ENCODE results near the gene TBCK.
A peak's percentile ranks its signal among the peaks of the same experiment; 100 is the strongest.

Gene TBCK

GRCh38 chr4:106033469-106033868 lies 282.5 kb downstream of the TBCK start:
- H3K36me3 ChIP-seq (ENCODE audit: insufficient read depth, low read length): no peaks in the 10 kb centered on the region
- no peak overlapping the region for H3K27ac ChIP-seq
- H3K9ac ChIP-seq (ENCODE audit: insufficient read length): no peak overlapping the region
- H3K9me3 ChIP-seq (ENCODE audit: low read depth, low read length): no peaks in the 10 kb centered on the region
- TF ChIP-seq EZH2 (IDR thresholded peaks at IDR 0.05): no peak
- TF ChIP-seq POLR2AphosphoS5 (IDR thresholded peaks at IDR 0.05; ENCODE audit: borderline replicate concordance, low read depth, low read length): no peak
- no peak for TF ChIP-seq FOXP2 (optimal IDR thresholded peaks at IDR 0.05; ENCODE audit: control extremely low read depth, extremely low read length, insufficient read depth)
- no peak for DNase-seq (ENCODE audit: low read depth, low spot score)
- peak overlapping the region; percentile 60; the same call in 1 of the 2 replicates for H3K4me3 ChIP-seq

DNA sequence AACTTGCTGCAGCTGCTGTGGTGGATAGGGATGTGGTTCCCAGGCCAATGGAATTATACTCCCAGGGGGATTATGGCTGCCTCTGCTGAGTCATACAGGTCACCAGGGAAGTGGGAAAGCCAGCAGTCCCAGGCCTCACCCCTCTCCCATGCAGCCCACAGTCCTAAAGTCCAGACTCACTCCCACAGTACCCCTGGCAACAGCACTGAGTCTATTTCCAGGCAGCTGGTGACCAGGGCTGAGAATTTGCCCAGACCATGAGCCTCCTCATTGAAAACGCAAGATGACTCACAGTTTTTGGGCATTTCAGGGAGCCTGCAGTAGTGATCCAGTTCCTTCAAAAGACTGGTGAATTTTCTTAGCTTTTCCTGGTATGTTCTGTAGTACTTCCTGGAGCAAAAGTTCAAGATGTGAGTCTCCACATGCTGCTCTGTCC lies 283.1 kb downstream of the TBCK start:
- no peak overlapping the region for H3K9ac ChIP-seq (ENCODE audit: insufficient read length)
- H3K9me3 ChIP-seq (ENCODE audit: low read depth, low read length): no peaks in the 10 kb centered on the region
- H3K27ac ChIP-seq: no peak overlapping the region
- H3K4me3 ChIP-seq: no peak overlapping the region
- H3K36me3 ChIP-seq (ENCODE audit: insufficient read depth, low read length): no peaks in the 10 kb centered on the region
- no peak for DNase-seq (ENCODE audit: low read depth, low spot score)
- TF ChIP-seq EZH2 (IDR thresholded peaks at IDR 0.05) (no peak), FOXP2 (optimal IDR thresholded peaks at IDR 0.05; ENCODE audit: control extremely low read depth, extremely low read length, insufficient read depth) (no peak), POLR2AphosphoS5 (IDR thresholded peaks at IDR 0.05; ENCODE audit: borderline replicate concordance, low read depth, low read length) (no peak)

GRCh38 chr4:106022454-106022853 lies 293.6 kb downstream of the TBCK start:
- Histone ChIP-seq H3K9me3 (ENCODE audit: low read depth, low read length) (no peaks in the 10 kb centered on the region), H3K36me3 (ENCODE audit: insufficient read depth, low read length) (no peaks in the 10 kb centered on the region), H3K27ac (no peak overlapping the region), H3K4me3 (no peak overlapping the region), H3K9ac (ENCODE audit: insufficient read length) (no peak overlapping the region)
- TF ChIP-seq POLR2AphosphoS5 (IDR thresholded peaks at IDR 0.05; ENCODE audit: borderline replicate concordance, low read depth, low read length) (no peak), FOXP2 (optimal IDR thresholded peaks at IDR 0.05; ENCODE audit: control extremely low read depth, extremely low read length, insufficient read depth) (no peak), EZH2 (IDR thresholded peaks at IDR 0.05) (no peak)
- no peak for DNase-seq (ENCODE audit: low read depth, low spot score)

GRCh38 chr4:106021737-106022410 lies 294.1 kb downstream of the TBCK start:
- no peak overlapping the region for H3K9ac ChIP-seq (ENCODE audit: insufficient read length)
- H3K4me3 ChIP-seq: no peak overlapping the region
- no peak for DNase-seq (ENCODE audit: low read depth, low spot score)
- no peaks in the 10 kb centered on the region for H3K36me3 ChIP-seq (ENCODE audit: insufficient read depth, low read length)
- TF ChIP-seq EZH2 (IDR thresholded peaks at IDR 0.05): no peak
- no peak for TF ChIP-seq POLR2AphosphoS5 (IDR thresholded peaks at IDR 0.05; ENCODE audit: borderline replicate concordance, low read depth, low read length)
- TF ChIP-seq FOXP2 (optimal IDR thresholded peaks at IDR 0.05; ENCODE audit: control extremely low read depth, extremely low read length, insufficient read depth): no peak
- no peak overlapping the region for H3K27ac ChIP-seq
- H3K9me3 ChIP-seq (ENCODE audit: low read depth, low read length): no peaks in the 10 kb centered on the region

DNA sequence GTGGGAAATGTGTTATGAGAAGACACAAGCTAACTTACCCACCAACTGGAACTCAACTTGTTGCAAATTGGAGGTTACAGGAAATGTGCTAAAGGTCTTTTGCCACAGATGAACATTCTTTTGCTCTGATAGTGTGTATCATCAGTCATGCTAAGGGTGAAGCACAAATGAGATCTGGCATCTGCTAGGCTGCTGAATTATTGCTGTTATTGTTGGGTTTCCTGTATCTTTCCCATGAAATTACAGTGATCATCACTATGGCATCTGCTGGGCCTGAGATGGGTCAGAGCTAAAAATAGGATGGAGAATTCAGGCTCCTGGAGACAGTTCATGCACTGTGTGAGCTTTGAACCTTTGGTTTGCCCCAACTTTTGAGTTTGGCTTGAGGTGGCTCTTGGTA lies 296.2 kb downstream of the TBCK start:
- no peak overlapping the region for H3K9ac ChIP-seq (ENCODE audit: insufficient read length)
- no peaks in the 10 kb centered on the region for H3K36me3 ChIP-seq (ENCODE audit: insufficient read depth, low read length)
- no peak for TF ChIP-seq POLR2AphosphoS5 (IDR thresholded peaks at IDR 0.05; ENCODE audit: borderline replicate concordance, low read depth, low read length)
- TF ChIP-seq EZH2 (IDR thresholded peaks at IDR 0.05): no peak
- no peak for TF ChIP-seq FOXP2 (optimal IDR thresholded peaks at IDR 0.05; ENCODE audit: control extremely low read depth, extremely low read length, insufficient read depth)
- H3K9me3 ChIP-seq (ENCODE audit: low read depth, low read length): no peaks in the 10 kb centered on the region
- no peak overlapping the region for H3K4me3 ChIP-seq
- no peak overlapping the region for H3K27ac ChIP-seq
- DNase-seq (ENCODE audit: low read depth, low spot score): no peak

DNA sequence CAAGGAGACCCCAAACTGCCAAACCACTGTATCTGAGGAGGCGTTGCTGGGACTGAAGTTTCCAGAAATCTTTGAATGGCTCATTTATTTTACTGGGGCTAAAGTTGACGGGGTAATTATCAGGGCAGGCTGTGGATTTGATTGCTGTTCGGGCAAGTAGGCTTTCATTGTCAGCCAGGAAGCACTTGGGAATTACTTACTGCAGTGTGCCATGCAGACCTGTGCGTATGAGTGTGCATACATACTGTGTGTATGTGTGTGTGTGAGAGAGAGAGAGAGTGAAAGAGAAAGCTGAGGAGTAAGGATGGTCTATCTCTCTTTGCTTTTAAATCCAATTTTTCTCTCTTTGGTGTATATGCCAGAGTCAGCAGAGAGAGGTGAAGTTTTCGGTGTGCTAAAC lies 298.0 kb downstream of the TBCK start:
- no peaks in the 10 kb centered on the region for H3K9me3 ChIP-seq (ENCODE audit: low read depth, low read length)
- no peak for DNase-seq (ENCODE audit: low read depth, low spot score)
- no peaks in the 10 kb centered on the region for H3K36me3 ChIP-seq (ENCODE audit: insufficient read depth, low read length)
- no peak overlapping the region for H3K4me3 ChIP-seq
- H3K27ac ChIP-seq: no peak overlapping the region
- no peak overlapping the region for H3K9ac ChIP-seq (ENCODE audit: insufficient read length)
- TF ChIP-seq POLR2AphosphoS5 (IDR thresholded peaks at IDR 0.05; ENCODE audit: borderline replicate concordance, low read depth, low read length): no peak
- TF ChIP-seq FOXP2 (optimal IDR thresholded peaks at IDR 0.05; ENCODE audit: control extremely low read depth, extremely low read length, insufficient read depth): no peak
- no peak for TF ChIP-seq EZH2 (IDR thresholded peaks at IDR 0.05)

- no peak overlapping the region for H3K27ac ChIP-seq
- H3K4me3 ChIP-seq: no peak overlapping the region
- H3K9ac ChIP-seq (ENCODE audit: insufficient read length): no peak overlapping the region
- TF ChIP-seq POLR2AphosphoS5 (IDR thresholded peaks at IDR 0.05; ENCODE audit: borderline replicate concordance, low read depth, low read length): no peak
- TF ChIP-seq EZH2 (IDR thresholded peaks at IDR 0.05): no peak
- TF ChIP-seq FOXP2 (optimal IDR thresholded peaks at IDR 0.05; ENCODE audit: control extremely low read depth, extremely low read length, insufficient read depth): no peak
- no peaks in the 10 kb centered on the region for H3K9me3 ChIP-seq (ENCODE audit: low read depth, low read length)
- no peaks in the 10 kb centered on the region for H3K36me3 ChIP-seq (ENCODE audit: insufficient read depth, low read length)
- no peak for DNase-seq (ENCODE audit: low read depth, low spot score)
Observed at GRCh38 chr4:106011387-106011786, 304.6 kb downstream of the TBCK start.

GRCh38 chr4:106010761-106011160 lies 305.2 kb downstream of the TBCK start:
- H3K4me3 ChIP-seq: no peak overlapping the region
- no peaks in the 10 kb centered on the region for H3K9me3 ChIP-seq (ENCODE audit: low read depth, low read length)
- no peak overlapping the region for H3K27ac ChIP-seq
- H3K9ac ChIP-seq (ENCODE audit: insufficient read length): no peak overlapping the region
- TF ChIP-seq POLR2AphosphoS5 (IDR thresholded peaks at IDR 0.05; ENCODE audit: borderline replicate concordance, low read depth, low read length) (no peak), FOXP2 (optimal IDR thresholded peaks at IDR 0.05; ENCODE audit: control extremely low read depth, extremely low read length, insufficient read depth) (no peak), EZH2 (IDR thresholded peaks at IDR 0.05) (no peak)
- no peaks in the 10 kb centered on the region for H3K36me3 ChIP-seq (ENCODE audit: insufficient read depth, low read length)
- no peak for DNase-seq (ENCODE audit: low read depth, low spot score)

DNA sequence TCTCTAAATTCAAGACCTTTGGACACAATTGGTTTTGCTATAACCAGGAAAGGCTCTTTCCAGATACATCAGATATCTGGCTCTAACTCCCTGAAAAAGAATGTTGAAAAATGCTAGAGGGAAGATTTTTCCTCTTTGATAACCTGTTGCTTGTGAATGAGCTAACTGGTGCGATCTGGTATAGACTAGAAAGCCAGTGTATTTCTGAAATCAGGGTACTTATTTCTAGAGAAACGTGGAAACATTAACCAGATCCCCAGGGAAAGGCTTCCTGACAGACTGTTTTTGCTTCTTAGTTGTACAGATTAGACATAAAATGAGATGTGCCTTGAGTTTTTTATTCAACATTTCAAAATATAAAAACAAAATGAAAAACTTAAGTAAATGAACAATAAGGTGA lies 313.0 kb downstream of the TBCK start:
- H3K9ac ChIP-seq (ENCODE audit: insufficient read length): no peak overlapping the region
- no peaks in the 10 kb centered on the region for H3K9me3 ChIP-seq (ENCODE audit: low read depth, low read length)
- H3K36me3 ChIP-seq (ENCODE audit: insufficient read depth, low read length): no peaks in the 10 kb centered on the region
- no peak overlapping the region for H3K4me3 ChIP-seq
- H3K27ac ChIP-seq: no peak overlapping the region
- no peak for DNase-seq (ENCODE audit: low read depth, low spot score)
- TF ChIP-seq FOXP2 (optimal IDR thresholded peaks at IDR 0.05; ENCODE audit: control extremely low read depth, extremely low read length, insufficient read depth) (no peak), EZH2 (IDR thresholded peaks at IDR 0.05) (no peak), POLR2AphosphoS5 (IDR thresholded peaks at IDR 0.05; ENCODE audit: borderline replicate concordance, low read depth, low read length) (no peak)

All from SK-N-MC (cell line).